SU-DHL-6 (cell line): ENCODE data around the gene CMPK1.

ENCODE experiments used
- H2AFZ ChIP-seq: fragments of 200-600 bp; sonication (generic); 2 replicates; pipeline ENCODE4 v1.6.1; 2014; ENCODE audit warnings: low read depth, mild to moderate bottlenecking, moderate library complexity, mixed read lengths, antibody characterized with exemption, low read length; ENCODE audit not compliant: severe bottlenecking
- H3F3A ChIP-seq: fragments of 200-600 bp; shearing (Covaris generic); 2 replicates; pipeline ENCODE4 v1.6.0; 2016; ENCODE audit warnings: antibody characterized with exemption, mild to moderate bottlenecking; ENCODE audit not compliant: insufficient read depth
- H3K27ac ChIP-seq: fragments of 200-600 bp; sonication (generic); 2 replicates; pipeline ENCODE4 v1.5.1; 2016; ENCODE audit warnings: low read depth, mild to moderate bottlenecking, low read length, moderate library complexity, mixed read lengths
- H3K27me3 ChIP-seq: fragments of 200-600 bp; sonication (generic), shearing (Covaris generic); 2 replicates; pipeline ENCODE4 v1.6.0; 2014; ENCODE audit warnings: mild to moderate bottlenecking, low read length
- H3K36me3 ChIP-seq: fragments of 200-600 bp; sonication (generic); 2 replicates; pipeline ENCODE4 v1.6.1; 2014; ENCODE audit warnings: mild to moderate bottlenecking, low read length, mixed read lengths
- H3K4me2 ChIP-seq: fragments of 300-600, 200-600 bp; shearing (Covaris generic), sonication (generic); 2 replicates; pipeline ENCODE4 v1.6.0; 2014; ENCODE audit warnings: low read length, low read depth, mild to moderate bottlenecking; ENCODE audit not compliant: poor library complexity, severe bottlenecking
- H3K4me3 ChIP-seq: fragments of 200-600 bp; sonication (generic); 2 replicates; pipeline ENCODE4 v1.5.1; 2014; ENCODE audit warnings: antibody characterized with exemption, low read length, mild to moderate bottlenecking, mixed read lengths; ENCODE audit not compliant: insufficient read depth, poor library complexity, severe bottlenecking
- H3K79me2 ChIP-seq: fragments of 200-600 bp; sonication (generic); 2 replicates; pipeline ENCODE4 v1.6.1; 2014; ENCODE audit warnings: mild to moderate bottlenecking, low read length, moderate library complexity; ENCODE audit not compliant: insufficient read depth
- H3K9ac ChIP-seq: fragments of 200-600 bp; sonication (generic); 2 replicates; pipeline ENCODE4 v1.7.0; 2014; ENCODE audit warnings: mild to moderate bottlenecking, low read length
- H3K9me2 ChIP-seq: fragments of 200-600 bp; sonication (generic); replicated peaks from 2 replicates; pipeline ENCODE4 v1.6.1; 2014; ENCODE audit warnings: low read length; ENCODE audit not compliant: insufficient read depth
- H3K9me3 ChIP-seq: fragments of 200-600 bp; sonication (generic); 2 replicates; pipeline ENCODE4 v1.6.1; 2014; ENCODE audit warnings: low read length, mixed read lengths; ENCODE audit not compliant: insufficient read depth
- H4K20me1 ChIP-seq: fragments of 200-600 bp; sonication (generic); 2 replicates; pipeline ENCODE4 v1.6.1; 2014; ENCODE audit warnings: low read depth, mild to moderate bottlenecking, antibody characterized with exemption, low read length, moderate library complexity, mixed read lengths
- CTCF ChIP-seq: fragments of 200-600 bp; sonication (generic); IDR thresholded peaks from one replicate; pipeline ENCODE4 v1.5.1; 2017; ENCODE audit warnings: antibody characterized with exemption, mild to moderate bottlenecking, low read length, moderate library complexity; ENCODE audit not compliant: insufficient read depth, poor library complexity, severe bottlenecking
- EZH2phosphoT487 ChIP-seq: fragments of 200-600 bp; sonication (generic), shearing (Covaris generic); conservative IDR thresholded peaks from 2 replicates; pipeline ENCODE4 v1.6.1; 2018; ENCODE audit warnings: mild to moderate bottlenecking, antibody characterized with exemption, low read length, moderate library complexity, mixed read lengths

Gene CMPK1

GRCh38 chr1:47380699-47381098 is 47.1 kb downstream of the CMPK1 start:
- no peak overlapping the region for H3K27ac ChIP-seq
- no peak overlapping the region for H2AFZ ChIP-seq
- no peaks in the 10 kb centered on the region for H3K27me3 ChIP-seq
- no peaks in the 10 kb centered on the region for H4K20me1 ChIP-seq
- H3K9ac ChIP-seq, result no peak overlapping the region
- H3K9me3 ChIP-seq, result no peaks in the 10 kb centered on the region
- no peak overlapping the region for H3K4me3 ChIP-seq
- no peaks in the 10 kb centered on the region for H3K9me2 ChIP-seq
- H3K36me3 ChIP-seq, result peaks cover 9% of the 10 kb centered on the region; the same call in 1 of the 2 replicates
- H3F3A ChIP-seq, result peaks cover 4% of the 10 kb centered on the region; the same call in 1 of the 2 replicates
- no peak overlapping the region for H3K4me2 ChIP-seq
- no peaks in the 10 kb centered on the region for H3K79me2 ChIP-seq
- no peak for TF ChIP-seq EZH2phosphoT487
- TF ChIP-seq CTCF, result no peak

- no peaks in the 10 kb centered on the region for H3K9me2 ChIP-seq
- H3K4me2 ChIP-seq, result no peak overlapping the region
- H3K9me3 ChIP-seq, result no peaks in the 10 kb centered on the region
- no peak overlapping the region for H3K9ac ChIP-seq
- peaks cover 8% of the 10 kb centered on the region; the same call in 1 of the 2 replicates for H3K36me3 ChIP-seq
- H3K4me3 ChIP-seq, result no peak overlapping the region
- H4K20me1 ChIP-seq, result no peaks in the 10 kb centered on the region
- no peak for TF ChIP-seq CTCF
- no peak for TF ChIP-seq EZH2phosphoT487
- H3K27ac ChIP-seq, result no peak overlapping the region
- peaks cover 4% of the 10 kb centered on the region; the same call in 1 of the 2 replicates for H3F3A ChIP-seq
- no peaks in the 10 kb centered on the region for H3K27me3 ChIP-seq
- no peaks in the 10 kb centered on the region for H3K79me2 ChIP-seq
- H2AFZ ChIP-seq, result no peak overlapping the region
Observed at GRCh38 chr1:47382399-47382983, 48.9 kb downstream of the CMPK1 start.

GRCh38 chr1:47384083-47384482 is 50.5 kb downstream of the CMPK1 start:
- H3K4me2 ChIP-seq, result no peak overlapping the region
- no peaks in the 10 kb centered on the region for H3F3A ChIP-seq
- no peaks in the 10 kb centered on the region for H3K36me3 ChIP-seq
- H3K27ac ChIP-seq, result no peak overlapping the region
- H3K4me3 ChIP-seq, result no peak overlapping the region
- H3K27me3 ChIP-seq, result no peaks in the 10 kb centered on the region
- H3K9ac ChIP-seq, result no peak overlapping the region
- TF ChIP-seq CTCF (no peak), EZH2phosphoT487 (no peak)
- no peaks in the 10 kb centered on the region for H3K9me3 ChIP-seq
- no peaks in the 10 kb centered on the region for H3K9me2 ChIP-seq
- H3K79me2 ChIP-seq, result no peaks in the 10 kb centered on the region
- H2AFZ ChIP-seq, result no peak overlapping the region
- no peaks in the 10 kb centered on the region for H4K20me1 ChIP-seq
